T follicular helper cell (primary cell): ENCODE measurements around the gene RNF5.
"Not testable (repeated sequence)": the region's sequence is repeated elsewhere in the genome, so short reads cannot be mapped to it uniquely, and the experiment has no call there.

Experiments used
- DNase-seq: peaks from one replicate; pipeline ENCODE4 v3.0.0-alpha.2; 2020; ENCODE audit warnings: low read depth

Gene RNF5

GRCh38 chr6:32210191-32210601 is 32.0 kb downstream of the RNF5 start:
- DNase-seq = no peak

GRCh38 chr6:32211432-32211831 is 33.2 kb downstream of the RNF5 start:
- not testable (repeated sequence) for DNase-seq

GRCh38 chr6:32212076-32212760 is 34.0 kb downstream of the RNF5 start:
- no peak for DNase-seq

- DNase-seq = no peak
These were observed 35.4 kb downstream of the RNF5 start for GRCh38 chr6:32213649-32214048.

GRCh38 chr6:32214126-32214525 is 35.9 kb downstream of the RNF5 start:
- no peak for DNase-seq

- no peak for DNase-seq
These were observed 37.4 kb downstream of the RNF5 start for GRCh38 chr6:32215617-32216016.

- no peak for DNase-seq
These were observed 38.1 kb downstream of the RNF5 start for GRCh38 chr6:32216285-32216684.

- no peak for DNase-seq
These were observed 38.8 kb downstream of the RNF5 start for GRCh38 chr6:32216998-32217397.

GRCh38 chr6:32218167-32218566 is 40.0 kb downstream of the RNF5 start:
- DNase-seq = no peak

GRCh38 chr6:32220021-32220420 is 41.8 kb downstream of the RNF5 start:
- DNase-seq = no peak

- DNase-seq = no peak
These were observed 44.4 kb downstream of the RNF5 start for GRCh38 chr6:32222333-32223230.

GRCh38 chr6:32223258-32224235 is 45.3 kb downstream of the RNF5 start, which contains the start of gene NOTCH4:
NOTCH4 (minus strand) TSS chr6:32224067; CDS start chr6:32223928, 139 bp downstream.
- no peak for DNase-seq

GRCh38 chr6:32224696-32225095 is 46.5 kb downstream of the RNF5 start:
- no peak for DNase-seq

- no peak for DNase-seq
These were observed 48.2 kb downstream of the RNF5 start for GRCh38 chr6:32226434-32226833.
